Right atrium auricular region (tissue), 2 donors: ENCODE results near the gene SPAG17. TPM values are rescaled to one million over a fixed set of nuclear protein-coding genes. Genes with fewer than 3 reads are reported as not detected.

ENCODE experiments used
- DNase-seq: peaks from one replicate; pipeline ENCODE4 v3.0.0-alpha.2; 2019; ENCODE audit warnings: low spot score
- H3K27ac ChIP-seq, 2 donors: fragments of 200-600 bp; sonication (generic); 1 replicate in 1 of 2; 2 replicates in 1 of 2; pipeline ENCODE4 v1.5.1; 2016 to 2019
- H3K27me3 ChIP-seq, 2 donors: fragments of 200-600 bp; sonication (generic); one replicate each; pipeline versions ENCODE4 v1.5.1 to v1.6.0; 2017 to 2019
- H3K36me3 ChIP-seq: fragments of 200-600 bp; sonication (generic); one replicate; pipeline ENCODE4 v1.5.1; 2016
- H3K4me1 ChIP-seq, 2 donors: fragments of 200-600 bp; sonication (generic); one replicate each; pipeline versions ENCODE4 v1.5.1 to v1.6.0; 2017 to 2019
- H3K4me3 ChIP-seq, 2 donors: fragments of 200-600 bp; sonication (generic); 1 replicate in 1 of 2; 2 replicates in 1 of 2; pipeline ENCODE4 v1.5.1; 2017 to 2019; ENCODE audit warnings: mild to moderate bottlenecking in 1 of 2, moderate library complexity in 1 of 2
- H3K9me3 ChIP-seq, 2 donors: fragments of 200-600 bp; sonication (generic); one replicate each; pipeline ENCODE4 v1.5.1; 2019
- total RNA-seq, 2 donors: library from RNA; depleted of rRNA; stranded (reverse); fragments of >200 nt; gene quantifications; one replicate each; pipeline ENCODE4 v1.1.0, GENCODE V29; 2016
- TF ChIP-seq, protein P1 (sequence below), 2 donors: fragments of 200-600 bp; sonication (generic); IDR thresholded peaks; one replicate each; pipeline ENCODE4 v1.5.1; 2019; ENCODE audit warnings: antibody characterized with exemption in 2 of 2

SPAG17 gene
- total RNA-seq, 2 donors from 2014 or later = 0.39 TPM; not detected in 1

GRCh38 chr1:117905019-117905418 is 280.0 kb downstream of the SPAG17 start:
- Histone ChIP-seq H3K27ac (no peak overlapping the region), H3K4me3 (no peak overlapping the region), H3K4me1 (no peaks in the 10 kb centered on the region), H3K36me3 (peaks cover 64% of the 10 kb centered on the region), H3K27me3 (no peaks in the 10 kb centered on the region), H3K9me3 (no peaks in the 10 kb centered on the region)
- DNase-seq = no peak
- TF ChIP-seq, protein P1, sequence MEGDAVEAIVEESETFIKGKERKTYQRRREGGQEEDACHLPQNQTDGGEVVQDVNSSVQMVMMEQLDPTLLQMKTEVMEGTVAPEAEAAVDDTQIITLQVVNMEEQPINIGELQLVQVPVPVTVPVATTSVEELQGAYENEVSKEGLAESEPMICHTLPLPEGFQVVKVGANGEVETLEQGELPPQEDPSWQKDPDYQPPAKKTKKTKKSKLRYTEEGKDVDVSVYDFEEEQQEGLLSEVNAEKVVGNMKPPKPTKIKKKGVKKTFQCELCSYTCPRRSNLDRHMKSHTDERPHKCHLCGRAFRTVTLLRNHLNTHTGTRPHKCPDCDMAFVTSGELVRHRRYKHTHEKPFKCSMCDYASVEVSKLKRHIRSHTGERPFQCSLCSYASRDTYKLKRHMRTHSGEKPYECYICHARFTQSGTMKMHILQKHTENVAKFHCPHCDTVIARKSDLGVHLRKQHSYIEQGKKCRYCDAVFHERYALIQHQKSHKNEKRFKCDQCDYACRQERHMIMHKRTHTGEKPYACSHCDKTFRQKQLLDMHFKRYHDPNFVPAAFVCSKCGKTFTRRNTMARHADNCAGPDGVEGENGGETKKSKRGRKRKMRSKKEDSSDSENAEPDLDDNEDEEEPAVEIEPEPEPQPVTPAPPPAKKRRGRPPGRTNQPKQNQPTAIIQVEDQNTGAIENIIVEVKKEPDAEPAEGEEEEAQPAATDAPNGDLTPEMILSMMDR (IDR thresholded peaks at IDR 0.05) = no peak

DNA sequence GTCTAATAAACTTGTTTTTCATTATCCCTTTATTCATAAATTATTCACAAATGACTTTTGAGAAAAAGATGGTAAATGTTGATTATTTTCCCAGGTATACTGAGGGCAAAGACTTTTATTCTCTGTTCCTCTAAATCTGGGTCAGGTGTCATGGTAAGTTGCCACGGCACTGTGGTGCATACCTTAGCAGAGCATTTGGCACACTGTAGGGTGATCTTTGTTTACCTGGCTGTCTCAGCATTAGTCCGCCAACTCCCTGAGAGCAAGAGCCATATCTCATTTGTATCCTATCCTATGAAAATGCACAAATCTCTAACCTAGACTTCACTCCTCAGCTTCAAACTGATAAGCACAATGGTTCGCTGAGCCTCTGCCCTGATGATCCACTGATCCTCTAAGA is 280.5 kb downstream of the SPAG17 start:
- TF ChIP-seq, protein P1 (IDR thresholded peaks at IDR 0.05) = no peak
- peaks cover 58% of the 10 kb centered on the region for H3K36me3 ChIP-seq
- H3K27me3 ChIP-seq = no peaks in the 10 kb centered on the region
- no peaks in the 10 kb centered on the region for H3K4me1 ChIP-seq
- no peak overlapping the region for H3K27ac ChIP-seq
- no peaks in the 10 kb centered on the region for H3K9me3 ChIP-seq
- no peak overlapping the region for H3K4me3 ChIP-seq
- DNase-seq = no peak
